ENCODE results near the gene FGF14. TPM values are rescaled to one million over a fixed set of nuclear protein-coding genes. Genes with fewer than 3 reads are reported as not detected.

The FGF14 gene
- total RNA-seq, 1 experiment from 2014 or later = 0.22 TPM

- Histone ChIP-seq H3K79me1 (ENCODE audit: insufficient read depth, low read depth, low read length, poor library complexity, severe bottlenecking) (no peaks in the 10 kb centered on the region), H3K56ac (ENCODE audit: insufficient read length, low read depth, low read length) (no peak overlapping the region), H2BK120ac (ENCODE audit: low read depth, low read length, poor library complexity, severe bottlenecking) (no peak overlapping the region), H3K4me2 (ENCODE audit: insufficient read depth, insufficient read length, low read length) (no peak overlapping the region), H3K27me3 (ENCODE audit: insufficient read depth, low read length) (no peaks in the 10 kb centered on the region), H4K5ac (ENCODE audit: insufficient read length, low read depth, low read length) (no peak overlapping the region), H2BK20ac (ENCODE audit: low read depth, low read length, poor library complexity, severe bottlenecking) (no peak overlapping the region), H4K20me1 (ENCODE audit: control insufficient read depth, insufficient read depth, insufficient read length) (no peaks in the 10 kb centered on the region), H3K4ac (ENCODE audit: low read depth, low read length) (no peak overlapping the region), H2BK5ac (ENCODE audit: insufficient read length, low read length) (no peak overlapping the region), H4K8ac (replicated peaks; ENCODE audit: insufficient read length, low read depth, low read length) (no peak overlapping the region), H3K23ac (ENCODE audit: insufficient read length, low read depth, low read length) (no peak overlapping the region), H3K27ac (ENCODE audit: insufficient read length, low read depth, low read length) (no peak overlapping the region), H2AK5ac (ENCODE audit: insufficient read length, low read length) (no peak overlapping the region), H4K91ac (ENCODE audit: insufficient read length, low read depth, low read length) (no peak overlapping the region), H3K23me2 (ENCODE audit: insufficient read length, low read depth, low read length, poor library complexity, severe bottlenecking) (no peaks in the 10 kb centered on the region), H2BK15ac (ENCODE audit: low read depth, low read length) (no peak overlapping the region), H3K9ac (ENCODE audit: extremely low read depth, insufficient read length, low read length) (no peak overlapping the region), H3K14ac (ENCODE audit: insufficient read depth, low read length) (no peak overlapping the region), H2AFZ (ENCODE audit: low read length) (no peak overlapping the region), H3T11ph (ENCODE audit: low read length) (no peak overlapping the region), H3K18ac (ENCODE audit: insufficient read length, low read depth, low read length) (no peak overlapping the region), H3K4me1 (ENCODE audit: insufficient read depth, low read length) (no peaks in the 10 kb centered on the region), H3K79me2 (ENCODE audit: insufficient read depth, low read length) (no peaks in the 10 kb centered on the region), H2BK12ac (ENCODE audit: insufficient read length, low read depth, low read length) (no peak overlapping the region), H3K9me3 (ENCODE audit: control insufficient read depth, low read depth, low read length) (no peaks in the 10 kb centered on the region)
- no peaks in the 10 kb centered on the region for H3K4me1 Mint-ChIP-seq
- no peaks in the 10 kb centered on the region for H3K9me3 Mint-ChIP-seq
- no CpG with 5 or more reads among the region's 3 CpGs for WGBS (ENCODE audit: extremely low coverage, insufficient read length, low lambda C conversion rate)
- H3K36me3 Mint-ChIP-seq (ENCODE audit: insufficient read depth in 1 of 3, low read depth in 3 of 3) = no peaks in the 10 kb centered on the region; a peak in 1 of 7 replicates
- DNase-seq = no peak
- H3K4me3 Mint-ChIP-seq = no peak overlapping the region
- no peak for TF ChIP-seq CTCF (conservative IDR thresholded peaks at IDR 0.05)
- no peak overlapping the region for H3K27ac Mint-ChIP-seq
- H3K27me3 Mint-ChIP-seq (ENCODE audit: low read depth) = no peaks in the 10 kb centered on the region
Measured at GRCh38 chr13:102136735-102137296, 265.0 kb downstream of the FGF14 start.

Measured in H9 (cell line).